ENCODE measurements around the gene FAM53A.

Gene FAM53A

DNA sequence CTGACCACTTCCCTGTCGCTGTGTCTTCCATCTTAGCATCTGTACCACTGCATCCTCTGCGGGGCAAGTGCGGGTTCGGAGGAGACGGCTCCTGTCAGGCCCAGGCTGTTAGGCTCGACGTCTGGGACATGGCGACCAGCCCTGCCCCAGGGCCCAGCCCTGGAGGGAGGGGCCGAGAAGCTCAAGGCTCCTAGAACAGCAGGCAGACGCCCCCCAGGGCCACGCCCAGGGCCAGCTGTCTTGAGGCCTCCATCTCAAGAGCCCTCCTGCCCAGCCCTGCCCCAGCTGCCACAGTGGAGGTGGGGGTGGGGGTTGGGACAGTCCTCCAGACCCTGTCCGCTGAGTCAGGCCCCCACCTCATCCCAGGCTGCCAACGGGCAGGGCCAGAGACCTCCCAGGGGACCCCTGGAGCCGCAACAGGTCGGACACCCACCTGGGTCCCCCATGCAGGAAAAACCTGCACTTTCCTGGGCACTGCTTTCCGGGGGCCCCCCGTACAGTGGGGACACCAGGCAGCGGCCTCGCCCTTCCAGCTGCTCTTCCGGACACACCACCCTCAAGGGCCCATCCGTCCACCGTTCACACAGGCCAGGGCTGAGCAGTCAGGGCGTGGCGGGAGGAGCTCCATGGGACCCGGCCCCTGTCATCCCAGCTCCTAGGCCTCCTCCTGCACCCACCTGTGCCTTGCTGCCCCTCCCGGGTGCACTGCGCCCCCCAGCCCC is 83.1 kb downstream of the FAM53A start:
- Mint-ChIP-seq H3K9me3 (no peaks in the 10 kb centered on the region), H3K36me3 (ENCODE audit: low read depth) (no peaks in the 10 kb centered on the region), H3K27ac (no peak overlapping the region), H3K27me3 (ENCODE audit: low read depth) (peaks cover 21% of the 10 kb centered on the region), H3K4me1 (peaks cover 9% of the 10 kb centered on the region), H3K4me3 (peak overlapping the region in 1 of 3 experiments; percentile 48)
- no peak for TF ChIP-seq CTCF (IDR thresholded peaks at IDR 0.05; ENCODE audit: unreplicated experiment in 3 of 3)

DNA sequence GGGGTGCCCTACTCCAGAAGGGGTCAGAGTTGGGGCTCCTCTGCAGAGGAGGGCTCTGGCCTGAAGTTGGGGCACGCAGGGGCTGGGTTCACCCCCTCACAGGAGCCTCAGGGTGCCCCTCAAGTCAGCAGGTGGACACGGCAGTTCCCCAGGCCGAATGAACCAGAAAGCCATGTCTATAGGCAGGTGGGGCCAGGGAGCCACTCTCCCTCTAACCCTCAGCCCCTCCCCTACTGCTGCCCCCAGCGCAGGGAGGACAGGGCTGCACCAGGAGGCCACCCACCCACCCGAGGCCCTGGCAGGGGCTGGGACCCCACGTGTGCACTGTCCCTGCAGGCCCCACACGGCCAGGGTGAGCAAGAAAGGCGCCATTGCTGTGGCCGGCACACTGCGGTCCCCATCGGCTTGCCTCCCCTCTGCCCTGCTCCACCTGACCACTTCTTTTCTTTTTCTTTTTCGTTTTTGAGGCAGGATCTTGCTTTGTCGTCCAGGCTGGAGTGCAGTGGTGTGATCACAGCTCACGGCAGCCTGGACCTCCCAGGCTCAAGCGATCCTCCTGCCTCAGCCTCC is 83.8 kb downstream of the FAM53A start:
- H3K27me3 Mint-ChIP-seq (ENCODE audit: low read depth) = peaks cover 21% of the 10 kb centered on the region
- H3K4me1 Mint-ChIP-seq = peaks cover 9% of the 10 kb centered on the region
- no peak for TF ChIP-seq CTCF (IDR thresholded peaks at IDR 0.05; ENCODE audit: unreplicated experiment in 3 of 3)
- peak overlapping the region in 1 of 3 experiments; percentile 48 for H3K4me3 Mint-ChIP-seq
- H3K27ac Mint-ChIP-seq = no peak overlapping the region
- H3K36me3 Mint-ChIP-seq (ENCODE audit: low read depth) = no peaks in the 10 kb centered on the region
- no peaks in the 10 kb centered on the region for H3K9me3 Mint-ChIP-seq

- no peak for TF ChIP-seq CTCF (IDR thresholded peaks at IDR 0.05; ENCODE audit: unreplicated experiment in 3 of 3)
- Mint-ChIP-seq H3K9me3 (no peaks in the 10 kb centered on the region), H3K36me3 (ENCODE audit: low read depth) (no peaks in the 10 kb centered on the region), H3K4me1 (peaks cover 9% of the 10 kb centered on the region), H3K27ac (no peak overlapping the region), H3K4me3 (no peak overlapping the region), H3K27me3 (ENCODE audit: low read depth) (peaks cover 22% of the 10 kb centered on the region)
Observed at GRCh38 chr4:1599491-1600210, 84.5 kb downstream of the FAM53A start.

GRCh38 chr4:1599026-1599481 is 85.1 kb downstream of the FAM53A start:
- no peak overlapping the region for H3K4me3 Mint-ChIP-seq

GRCh38 chr4:1598206-1599025 is 85.7 kb downstream of the FAM53A start:
- H3K36me3 Mint-ChIP-seq (ENCODE audit: low read depth) = no peaks in the 10 kb centered on the region
- no peak overlapping the region for H3K4me3 Mint-ChIP-seq
- peaks cover 33% of the 10 kb centered on the region for H3K27me3 Mint-ChIP-seq (ENCODE audit: low read depth)
- peaks cover 2% of the 10 kb centered on the region for H3K9me3 Mint-ChIP-seq
- TF ChIP-seq CTCF (IDR thresholded peaks at IDR 0.05; ENCODE audit: unreplicated experiment in 3 of 3) = no peak
- H3K4me1 Mint-ChIP-seq = peaks cover 13% of the 10 kb centered on the region
- no peak overlapping the region for H3K27ac Mint-ChIP-seq

More at GRCh38 chr4:1599026-1599481, 85.1 kb downstream of the FAM53A start:
- H3K27ac Mint-ChIP-seq = no peak overlapping the region
- H3K9me3 Mint-ChIP-seq = peaks cover 2% of the 10 kb centered on the region
- no peaks in the 10 kb centered on the region for H3K36me3 Mint-ChIP-seq (ENCODE audit: low read depth)
- no peak for TF ChIP-seq CTCF (IDR thresholded peaks at IDR 0.05; ENCODE audit: unreplicated experiment in 3 of 3)
- peaks cover 9% of the 10 kb centered on the region for H3K4me1 Mint-ChIP-seq
- H3K27me3 Mint-ChIP-seq (ENCODE audit: low read depth) = peaks cover 26% of the 10 kb centered on the region
